Activated T-cell treated with anti-CD3 and anti-CD28 coated beads for 48 hours (primary cell): ENCODE results near the gene CXorf65.

Experiments
- DNase-seq: peaks from one replicate; pipeline ENCODE4 v3.0.0-alpha.2; 2020; ENCODE audit warnings: low read depth

Gene CXorf65

GRCh38 chrX:71060127-71060526 lies 46.4 kb downstream of the CXorf65 start:
- no peak for DNase-seq

- no peak for DNase-seq
Measured at GRCh38 chrX:71057848-71058530, 48.6 kb downstream of the CXorf65 start.

- DNase-seq: no peak
Measured at GRCh38 chrX:71056867-71057266, 49.7 kb downstream of the CXorf65 start.
